Measurements from ENCODE around the gene PTPRM.

GRCh38 chr18:8298186-8298585, 731.1 kb downstream of the PTPRM start:
- TF ChIP-seq CTCF (IDR thresholded peaks at IDR 0.05; ENCODE audit: borderline replicate concordance, extremely low read depth, low read length, poor library complexity, severe bottlenecking) (no peak), EZH2 (IDR thresholded peaks at IDR 0.05; ENCODE audit: borderline replicate concordance, low read depth, low read length, severe bottlenecking) (no peak)

All from DND-41 (cell line).